Measurements from ENCODE around the gene CTIF.

GRCh38 chr18:48683197-48683596 lies 144.4 kb downstream of the CTIF start:
- TF ChIP-seq POLR2A (IDR thresholded peaks at IDR 0.05) (no peak), EP300 (IDR thresholded peaks at IDR 0.05; ENCODE audit: low read depth) (no peak), CTCF (IDR thresholded peaks at IDR 0.05) (no peak)

Measured in transverse colon (tissue), 3 donors.